ENCODE measurements around the gene PHLDB2. TPM values are rescaled to one million over a fixed set of nuclear protein-coding genes. Genes with fewer than 3 reads are reported as not detected.

The PHLDB2 gene
- total RNA-seq, 1 experiment from 2014 or later, result 13.2 TPM

GRCh38 chr3:111979434-111980038 lies 120.5 kb downstream of the PHLDB2 start:
- H2BK20ac ChIP-seq (ENCODE audit: low read depth, low read length, poor library complexity, severe bottlenecking), result no peak overlapping the region
- H4K91ac ChIP-seq (ENCODE audit: insufficient read length, low read depth, low read length), result no peak overlapping the region
- no peak overlapping the region for H2AK5ac ChIP-seq (ENCODE audit: insufficient read length, low read length)
- H3K14ac ChIP-seq (ENCODE audit: insufficient read depth, low read length), result no peak overlapping the region
- H3K36me3 Mint-ChIP-seq (ENCODE audit: insufficient read depth in 1 of 3, low read depth in 3 of 3), result peaks cover 0 to 5% (median 4%) of the 10 kb centered on the region in 3 experiments; a peak in 3 of 7 replicates
- H3K9me3 ChIP-seq (ENCODE audit: control insufficient read depth, low read depth, low read length), result no peaks in the 10 kb centered on the region
- H3K56ac ChIP-seq (ENCODE audit: insufficient read length, low read depth, low read length), result no peak overlapping the region
- H3T11ph ChIP-seq (ENCODE audit: low read length), result no peak overlapping the region
- H2BK120ac ChIP-seq (ENCODE audit: low read depth, low read length, poor library complexity, severe bottlenecking), result no peak overlapping the region
- H3K4me2 ChIP-seq (ENCODE audit: insufficient read depth, insufficient read length, low read length), result peak overlapping the region; percentile 66
- no peaks in the 10 kb centered on the region for H3K79me2 ChIP-seq (ENCODE audit: insufficient read depth, low read length)
- H4K20me1 ChIP-seq (ENCODE audit: control insufficient read depth, insufficient read depth, insufficient read length), result no peaks in the 10 kb centered on the region
- no peaks in the 10 kb centered on the region for H3K27me3 Mint-ChIP-seq (ENCODE audit: low read depth)
- H2BK5ac ChIP-seq (ENCODE audit: insufficient read length, low read length), result no peak overlapping the region
- H3K18ac ChIP-seq (ENCODE audit: insufficient read length, low read depth, low read length), result no peak overlapping the region
- H3K9ac ChIP-seq (ENCODE audit: extremely low read depth, insufficient read length, low read length), result peak overlapping the region; percentile 61
- H2BK15ac ChIP-seq (ENCODE audit: low read depth, low read length), result no peak overlapping the region
- H3K9me3 Mint-ChIP-seq, result no peaks in the 10 kb centered on the region
- no peak overlapping the region for H2BK12ac ChIP-seq (ENCODE audit: insufficient read length, low read depth, low read length)
- no peak overlapping the region for H3K23ac ChIP-seq (ENCODE audit: insufficient read length, low read depth, low read length)
- peaks cover 7 to 12% of the 10 kb centered on the region in 2 experiments for H3K4me1 Mint-ChIP-seq
- no peak overlapping the region for H3K4ac ChIP-seq (ENCODE audit: low read depth, low read length)
- H3K27me3 ChIP-seq (ENCODE audit: insufficient read depth, low read length), result no peaks in the 10 kb centered on the region
- H3K79me1 ChIP-seq (ENCODE audit: insufficient read depth, low read depth, low read length, poor library complexity, severe bottlenecking), result no peaks in the 10 kb centered on the region
- no CpG with 5 or more reads among the region's 5 CpGs for WGBS (ENCODE audit: extremely low coverage, insufficient read length, low lambda C conversion rate)
- no peak for TF ChIP-seq CTCF (conservative IDR thresholded peaks at IDR 0.05)
- H3K27ac Mint-ChIP-seq, result no peak overlapping the region
- no peak overlapping the region for H4K5ac ChIP-seq (ENCODE audit: insufficient read length, low read depth, low read length)
- H2AFZ ChIP-seq (ENCODE audit: low read length), result no peak overlapping the region
- no peak for DNase-seq
- peaks cover 3% of the 10 kb centered on the region for H3K23me2 ChIP-seq (ENCODE audit: insufficient read length, low read depth, low read length, poor library complexity, severe bottlenecking)
- H4K8ac ChIP-seq (replicated peaks; ENCODE audit: insufficient read length, low read depth, low read length), result no peak overlapping the region
- no peak overlapping the region for H3K27ac ChIP-seq (ENCODE audit: insufficient read length, low read depth, low read length)
- H3K4me3 Mint-ChIP-seq, result peak overlapping the region; percentile 87 to 88
- no peaks in the 10 kb centered on the region for H3K4me1 ChIP-seq (ENCODE audit: insufficient read depth, low read length)

Data from H9 (cell line).